WTC11 (cell line): ENCODE results near the gene FHOD3. TPM values are rescaled to one million over a fixed set of nuclear protein-coding genes. Genes with fewer than 3 reads are reported as not detected.

ENCODE experiments used
- ATAC-seq: fragments of 200-7000 bp; cut with Tn5 transposase; 2 replicates; pipeline ENCODE4 v1.10.0; 2021; ENCODE audit warnings: mild to moderate bottlenecking, moderate library complexity
- CTCF ChIA-PET: fragments of 300-600 bp; sonication (Branson Sonifier 250); formaldehyde crosslinking; loops from one replicate; lab custom pipeline; 2021; ENCODE audit warnings: antibody characterized with exemption; lab: Charles Lee
- POLR2A ChIA-PET: fragments of 350-600 bp; sonication (Branson Sonifier 250); formaldehyde crosslinking; loops from one replicate; lab custom pipeline; 2021; ENCODE audit warnings: antibody characterized with exemption; lab: Charles Lee
- DNase-seq: peaks from one replicate; pipeline ENCODE4 v3.0.0; 2021; ENCODE audit warnings: low spot score
- H3K27ac Mint-ChIP-seq: 2 replicates; pipeline ENCODE4 v1.8.0; 2021; ENCODE audit warnings: mixed read lengths
- H3K27me3 Mint-ChIP-seq: 2 replicates; pipeline ENCODE4 v1.8.0; 2021; ENCODE audit warnings: low read depth, mild to moderate bottlenecking, moderate library complexity, mixed read lengths
- H3K36me3 Mint-ChIP-seq: 2 replicates; pipeline ENCODE4 v1.8.0; 2021; ENCODE audit warnings: mixed read lengths
- H3K4me1 Mint-ChIP-seq: 2 replicates; pipeline ENCODE4 v1.8.0; 2022; ENCODE audit warnings: mixed read lengths
- H3K4me3 Mint-ChIP-seq: 2 replicates; pipeline ENCODE4 v1.8.0; 2021; ENCODE audit warnings: mild to moderate bottlenecking, moderate library complexity, mixed read lengths
- H3K9me3 Mint-ChIP-seq: 2 replicates; pipeline ENCODE4 v1.8.0; 2021; ENCODE audit warnings: mixed read lengths
- EMX1 ChIP-seq: fragments of 250-450 bp; sonication (Bioruptor Pico); IDR thresholded peaks from 2 replicates; pipeline ENCODE4 v1.8.0; 2021; ENCODE audit warnings: mild to moderate bottlenecking
- FOXJ3 ChIP-seq: sonication (generic); formaldehyde crosslinking; IDR thresholded peaks from 2 replicates; pipeline ENCODE4 v1.9.0; 2021; ENCODE audit warnings: missing genetic modification reagents, mild to moderate bottlenecking, borderline replicate concordance
- FOXP1 ChIP-seq: sonication (generic); formaldehyde crosslinking; IDR thresholded peaks from 2 replicates; pipeline ENCODE4 v1.8.0; 2022; ENCODE audit warnings: missing genetic modification reagents, mild to moderate bottlenecking, moderate library complexity, borderline replicate concordance
- MXD4 ChIP-seq: fragments of 250-450 bp; sonication (Bioruptor Pico); IDR thresholded peaks from 2 replicates; pipeline ENCODE4 v1.8.0; 2021; ENCODE audit warnings: mild to moderate bottlenecking, moderate library complexity, borderline replicate concordance
- SMAD3 ChIP-seq: sonication (generic); formaldehyde crosslinking; IDR thresholded peaks from 2 replicates; pipeline ENCODE4 v1.8.0; 2022; ENCODE audit warnings: missing genetic modification reagents, mild to moderate bottlenecking, borderline replicate concordance
- SP1 ChIP-seq: sonication (generic); formaldehyde crosslinking; conservative IDR thresholded peaks from 2 replicates; pipeline ENCODE4 v1.8.1; 2022; ENCODE audit warnings: missing genetic modification reagents
- TEAD4 ChIP-seq: sonication (generic); formaldehyde crosslinking; IDR thresholded peaks from 2 replicates; pipeline ENCODE4 v1.8.0; 2022; ENCODE audit warnings: mild to moderate bottlenecking, missing genetic modification reagents
- TP53 ChIP-seq: sonication (generic); formaldehyde crosslinking; IDR thresholded peaks from 2 replicates; pipeline ENCODE4 v1.8.1; 2023; ENCODE audit warnings: mild to moderate bottlenecking, missing genetic modification reagents
- ZNF317 ChIP-seq: sonication (generic); formaldehyde crosslinking; IDR thresholded peaks from 2 replicates; pipeline ENCODE4 v1.8.1; 2023; ENCODE audit warnings: low read depth, mild to moderate bottlenecking, moderate library complexity, missing genetic modification reagents, borderline replicate concordance
- ZNF423 ChIP-seq: fragments of 250-450 bp; sonication (Bioruptor Pico); IDR thresholded peaks from 2 replicates; pipeline ENCODE4 v2.1.2; 2022; ENCODE audit warnings: mild to moderate bottlenecking, moderate library complexity
- ZNF671 ChIP-seq: fragments of 250-450 bp; sonication (Bioruptor Pico); IDR thresholded peaks from 2 replicates; pipeline ENCODE4 v1.8.0; 2021; ENCODE audit warnings: mild to moderate bottlenecking
- total RNA-seq: library from RNA; stranded (reverse); gene quantifications from 3 replicates; pipeline ENCODE4 v1.2.3, GENCODE V29; 2021
- TF ChIP-seq, protein P1 (sequence below): sonication (generic); formaldehyde crosslinking; IDR thresholded peaks from 2 replicates; pipeline ENCODE4 v1.8.1; 2022; ENCODE audit warnings: low read depth, mild to moderate bottlenecking, moderate library complexity, missing genetic modification reagents, borderline replicate concordance
- TF ChIP-seq, protein P2 (sequence below): fragments of 250-450 bp; sonication (Bioruptor Pico); IDR thresholded peaks from 2 replicates; pipeline ENCODE4 v1.9.0; 2021; ENCODE audit warnings: mild to moderate bottlenecking, borderline replicate concordance
- TF ChIP-seq, protein P3 (sequence below): fragments of 250-450 bp; sonication (Bioruptor Pico); IDR thresholded peaks from 2 replicates; pipeline ENCODE4 v1.8.0; 2021; ENCODE audit warnings: mild to moderate bottlenecking
- TF ChIP-seq, protein P4 (sequence below): sonication (generic); formaldehyde crosslinking; IDR thresholded peaks from 2 replicates; pipeline ENCODE4 v1.8.0; 2023; ENCODE audit warnings: missing genetic modification reagents
- TF ChIP-seq, protein P5 (sequence below): sonication (generic); formaldehyde crosslinking; conservative IDR thresholded peaks from 2 replicates; pipeline ENCODE4 v1.8.1; 2022; ENCODE audit warnings: mild to moderate bottlenecking, missing genetic modification reagents
- TF ChIP-seq, protein P6 (sequence below): sonication (generic); formaldehyde crosslinking; IDR thresholded peaks from 2 replicates; pipeline ENCODE4 v1.8.1; 2022; ENCODE audit warnings: missing genetic modification reagents, borderline replicate concordance
- TF ChIP-seq, protein P7 (sequence below): sonication (generic); formaldehyde crosslinking; IDR thresholded peaks from 2 replicates; pipeline ENCODE4 v1.8.0; 2023; ENCODE audit warnings: missing genetic modification reagents, mild to moderate bottlenecking, borderline replicate concordance
- TF ChIP-seq, protein P8 (sequence below): sonication (generic); formaldehyde crosslinking; IDR thresholded peaks from 2 replicates; pipeline ENCODE4 v1.8.1; 2023; ENCODE audit warnings: mild to moderate bottlenecking, missing genetic modification reagents, moderate library complexity

FHOD3 gene
- total RNA-seq, 1 experiment from 2014 or later = 3.8 TPM

DNA sequence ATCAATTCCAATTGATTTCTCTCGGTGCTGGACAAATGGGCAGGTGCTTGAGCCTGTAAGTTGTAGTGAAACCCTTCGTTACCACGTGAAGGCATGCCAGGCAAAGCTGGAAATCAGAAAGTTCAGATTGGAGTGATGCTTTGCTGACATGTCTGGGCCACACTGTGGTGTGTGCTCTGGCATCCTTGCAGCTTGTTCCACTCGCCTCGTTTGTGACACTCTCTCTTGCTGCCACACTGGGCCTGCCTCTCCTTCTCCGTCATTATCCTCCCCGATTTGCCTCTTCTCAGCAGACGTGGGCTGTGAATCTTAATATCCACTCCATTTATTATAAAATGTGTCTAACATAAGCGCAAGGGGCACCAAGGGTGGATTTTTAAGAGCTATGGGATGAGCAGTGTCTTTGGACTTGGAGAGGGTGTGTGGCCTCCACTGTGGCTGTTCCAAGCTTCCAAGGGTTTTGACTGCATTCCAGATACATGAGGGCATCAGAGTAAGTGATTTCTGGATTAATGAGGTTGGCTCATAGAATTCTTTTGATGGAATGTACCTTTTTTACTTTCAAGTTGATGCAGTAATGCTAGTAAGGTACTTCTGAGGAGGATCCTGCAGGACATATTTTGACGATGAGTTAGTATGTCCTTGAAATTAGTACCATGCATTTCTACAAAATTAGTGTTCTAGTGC is 292.5 kb downstream of the FHOD3 start:
- Mint-ChIP-seq H3K27me3 (peaks cover 3% of the 10 kb centered on the region; the same call in 1 of the 2 replicates), H3K9me3 (no peaks in the 10 kb centered on the region)

More for the DNA sequence above, 292.5 kb downstream of the FHOD3 start:
- no peak for ATAC-seq
- DNase-seq = no peak
- CTCF ChIA-PET = no interaction called here
- H3K4me3 Mint-ChIP-seq = no peak overlapping the region
- H3K4me1 Mint-ChIP-seq = peaks cover 17% of the 10 kb centered on the region
- TF ChIP-seq SP1 (CRISPR knock-in tag) = no peak
- no peak for TF ChIP-seq FOXP1
- TF ChIP-seq, protein P1, sequence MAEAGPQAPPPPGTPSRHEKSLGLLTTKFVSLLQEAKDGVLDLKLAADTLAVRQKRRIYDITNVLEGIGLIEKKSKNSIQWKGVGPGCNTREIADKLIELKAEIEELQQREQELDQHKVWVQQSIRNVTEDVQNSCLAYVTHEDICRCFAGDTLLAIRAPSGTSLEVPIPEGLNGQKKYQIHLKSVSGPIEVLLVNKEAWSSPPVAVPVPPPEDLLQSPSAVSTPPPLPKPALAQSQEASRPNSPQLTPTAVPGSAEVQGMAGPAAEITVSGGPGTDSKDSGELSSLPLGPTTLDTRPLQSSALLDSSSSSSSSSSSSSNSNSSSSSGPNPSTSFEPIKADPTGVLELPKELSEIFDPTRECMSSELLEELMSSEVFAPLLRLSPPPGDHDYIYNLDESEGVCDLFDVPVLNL = no peak
- TF ChIP-seq, protein P2, sequence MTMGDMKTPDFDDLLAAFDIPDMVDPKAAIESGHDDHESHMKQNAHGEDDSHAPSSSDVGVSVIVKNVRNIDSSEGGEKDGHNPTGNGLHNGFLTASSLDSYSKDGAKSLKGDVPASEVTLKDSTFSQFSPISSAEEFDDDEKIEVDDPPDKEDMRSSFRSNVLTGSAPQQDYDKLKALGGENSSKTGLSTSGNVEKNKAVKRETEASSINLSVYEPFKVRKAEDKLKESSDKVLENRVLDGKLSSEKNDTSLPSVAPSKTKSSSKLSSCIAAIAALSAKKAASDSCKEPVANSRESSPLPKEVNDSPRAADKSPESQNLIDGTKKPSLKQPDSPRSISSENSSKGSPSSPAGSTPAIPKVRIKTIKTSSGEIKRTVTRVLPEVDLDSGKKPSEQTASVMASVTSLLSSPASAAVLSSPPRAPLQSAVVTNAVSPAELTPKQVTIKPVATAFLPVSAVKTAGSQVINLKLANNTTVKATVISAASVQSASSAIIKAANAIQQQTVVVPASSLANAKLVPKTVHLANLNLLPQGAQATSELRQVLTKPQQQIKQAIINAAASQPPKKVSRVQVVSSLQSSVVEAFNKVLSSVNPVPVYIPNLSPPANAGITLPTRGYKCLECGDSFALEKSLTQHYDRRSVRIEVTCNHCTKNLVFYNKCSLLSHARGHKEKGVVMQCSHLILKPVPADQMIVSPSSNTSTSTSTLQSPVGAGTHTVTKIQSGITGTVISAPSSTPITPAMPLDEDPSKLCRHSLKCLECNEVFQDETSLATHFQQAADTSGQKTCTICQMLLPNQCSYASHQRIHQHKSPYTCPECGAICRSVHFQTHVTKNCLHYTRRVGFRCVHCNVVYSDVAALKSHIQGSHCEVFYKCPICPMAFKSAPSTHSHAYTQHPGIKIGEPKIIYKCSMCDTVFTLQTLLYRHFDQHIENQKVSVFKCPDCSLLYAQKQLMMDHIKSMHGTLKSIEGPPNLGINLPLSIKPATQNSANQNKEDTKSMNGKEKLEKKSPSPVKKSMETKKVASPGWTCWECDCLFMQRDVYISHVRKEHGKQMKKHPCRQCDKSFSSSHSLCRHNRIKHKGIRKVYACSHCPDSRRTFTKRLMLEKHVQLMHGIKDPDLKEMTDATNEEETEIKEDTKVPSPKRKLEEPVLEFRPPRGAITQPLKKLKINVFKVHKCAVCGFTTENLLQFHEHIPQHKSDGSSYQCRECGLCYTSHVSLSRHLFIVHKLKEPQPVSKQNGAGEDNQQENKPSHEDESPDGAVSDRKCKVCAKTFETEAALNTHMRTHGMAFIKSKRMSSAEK (CRISPR knock-in tag) = no peak
- no peak for TF ChIP-seq TEAD4 (CRISPR knock-in tag)
- TF ChIP-seq, protein P3, sequence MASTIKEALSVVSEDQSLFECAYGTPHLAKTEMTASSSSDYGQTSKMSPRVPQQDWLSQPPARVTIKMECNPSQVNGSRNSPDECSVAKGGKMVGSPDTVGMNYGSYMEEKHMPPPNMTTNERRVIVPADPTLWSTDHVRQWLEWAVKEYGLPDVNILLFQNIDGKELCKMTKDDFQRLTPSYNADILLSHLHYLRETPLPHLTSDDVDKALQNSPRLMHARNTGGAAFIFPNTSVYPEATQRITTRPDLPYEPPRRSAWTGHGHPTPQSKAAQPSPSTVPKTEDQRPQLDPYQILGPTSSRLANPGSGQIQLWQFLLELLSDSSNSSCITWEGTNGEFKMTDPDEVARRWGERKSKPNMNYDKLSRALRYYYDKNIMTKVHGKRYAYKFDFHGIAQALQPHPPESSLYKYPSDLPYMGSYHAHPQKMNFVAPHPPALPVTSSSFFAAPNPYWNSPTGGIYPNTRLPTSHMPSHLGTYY (CRISPR knock-in tag) = no peak
- no peak for TF ChIP-seq ZNF671
- TF ChIP-seq SMAD3 (CRISPR knock-in tag) = no peak
- no peak for TF ChIP-seq ZNF423 (CRISPR knock-in tag)
- TF ChIP-seq, protein P4, sequence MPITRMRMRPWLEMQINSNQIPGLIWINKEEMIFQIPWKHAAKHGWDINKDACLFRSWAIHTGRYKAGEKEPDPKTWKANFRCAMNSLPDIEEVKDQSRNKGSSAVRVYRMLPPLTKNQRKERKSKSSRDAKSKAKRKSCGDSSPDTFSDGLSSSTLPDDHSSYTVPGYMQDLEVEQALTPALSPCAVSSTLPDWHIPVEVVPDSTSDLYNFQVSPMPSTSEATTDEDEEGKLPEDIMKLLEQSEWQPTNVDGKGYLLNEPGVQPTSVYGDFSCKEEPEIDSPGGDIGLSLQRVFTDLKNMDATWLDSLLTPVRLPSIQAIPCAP = no peak
- TF ChIP-seq TP53 (CRISPR knock-in tag) = no peak
- TF ChIP-seq, protein P5, sequence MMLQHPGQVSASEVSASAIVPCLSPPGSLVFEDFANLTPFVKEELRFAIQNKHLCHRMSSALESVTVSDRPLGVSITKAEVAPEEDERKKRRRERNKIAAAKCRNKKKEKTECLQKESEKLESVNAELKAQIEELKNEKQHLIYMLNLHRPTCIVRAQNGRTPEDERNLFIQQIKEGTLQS (CRISPR knock-in tag) = no peak
- no peak for TF ChIP-seq FOXJ3
- TF ChIP-seq, protein P6, sequence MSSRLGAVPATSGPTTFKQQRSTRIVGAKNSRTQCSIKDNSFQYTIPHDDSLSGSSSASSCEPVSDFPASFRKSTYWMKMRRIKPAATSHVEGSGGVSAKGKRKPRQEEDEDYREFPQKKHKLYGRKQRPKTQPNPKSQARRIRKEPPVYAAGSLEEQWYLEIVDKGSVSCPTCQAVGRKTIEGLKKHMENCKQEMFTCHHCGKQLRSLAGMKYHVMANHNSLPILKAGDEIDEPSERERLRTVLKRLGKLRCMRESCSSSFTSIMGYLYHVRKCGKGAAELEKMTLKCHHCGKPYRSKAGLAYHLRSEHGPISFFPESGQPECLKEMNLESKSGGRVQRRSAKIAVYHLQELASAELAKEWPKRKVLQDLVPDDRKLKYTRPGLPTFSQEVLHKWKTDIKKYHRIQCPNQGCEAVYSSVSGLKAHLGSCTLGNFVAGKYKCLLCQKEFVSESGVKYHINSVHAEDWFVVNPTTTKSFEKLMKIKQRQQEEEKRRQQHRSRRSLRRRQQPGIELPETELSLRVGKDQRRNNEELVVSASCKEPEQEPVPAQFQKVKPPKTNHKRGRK (CRISPR knock-in tag) = no peak
- TF ChIP-seq, protein P7, sequence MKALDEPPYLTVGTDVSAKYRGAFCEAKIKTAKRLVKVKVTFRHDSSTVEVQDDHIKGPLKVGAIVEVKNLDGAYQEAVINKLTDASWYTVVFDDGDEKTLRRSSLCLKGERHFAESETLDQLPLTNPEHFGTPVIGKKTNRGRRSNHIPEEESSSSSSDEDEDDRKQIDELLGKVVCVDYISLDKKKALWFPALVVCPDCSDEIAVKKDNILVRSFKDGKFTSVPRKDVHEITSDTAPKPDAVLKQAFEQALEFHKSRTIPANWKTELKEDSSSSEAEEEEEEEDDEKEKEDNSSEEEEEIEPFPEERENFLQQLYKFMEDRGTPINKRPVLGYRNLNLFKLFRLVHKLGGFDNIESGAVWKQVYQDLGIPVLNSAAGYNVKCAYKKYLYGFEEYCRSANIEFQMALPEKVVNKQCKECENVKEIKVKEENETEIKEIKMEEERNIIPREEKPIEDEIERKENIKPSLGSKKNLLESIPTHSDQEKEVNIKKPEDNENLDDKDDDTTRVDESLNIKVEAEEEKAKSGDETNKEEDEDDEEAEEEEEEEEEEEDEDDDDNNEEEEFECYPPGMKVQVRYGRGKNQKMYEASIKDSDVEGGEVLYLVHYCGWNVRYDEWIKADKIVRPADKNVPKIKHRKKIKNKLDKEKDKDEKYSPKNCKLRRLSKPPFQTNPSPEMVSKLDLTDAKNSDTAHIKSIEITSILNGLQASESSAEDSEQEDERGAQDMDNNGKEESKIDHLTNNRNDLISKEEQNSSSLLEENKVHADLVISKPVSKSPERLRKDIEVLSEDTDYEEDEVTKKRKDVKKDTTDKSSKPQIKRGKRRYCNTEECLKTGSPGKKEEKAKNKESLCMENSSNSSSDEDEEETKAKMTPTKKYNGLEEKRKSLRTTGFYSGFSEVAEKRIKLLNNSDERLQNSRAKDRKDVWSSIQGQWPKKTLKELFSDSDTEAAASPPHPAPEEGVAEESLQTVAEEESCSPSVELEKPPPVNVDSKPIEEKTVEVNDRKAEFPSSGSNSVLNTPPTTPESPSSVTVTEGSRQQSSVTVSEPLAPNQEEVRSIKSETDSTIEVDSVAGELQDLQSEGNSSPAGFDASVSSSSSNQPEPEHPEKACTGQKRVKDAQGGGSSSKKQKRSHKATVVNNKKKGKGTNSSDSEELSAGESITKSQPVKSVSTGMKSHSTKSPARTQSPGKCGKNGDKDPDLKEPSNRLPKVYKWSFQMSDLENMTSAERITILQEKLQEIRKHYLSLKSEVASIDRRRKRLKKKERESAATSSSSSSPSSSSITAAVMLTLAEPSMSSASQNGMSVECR (CRISPR knock-in tag) = no peak
- TF ChIP-seq, protein P8, sequence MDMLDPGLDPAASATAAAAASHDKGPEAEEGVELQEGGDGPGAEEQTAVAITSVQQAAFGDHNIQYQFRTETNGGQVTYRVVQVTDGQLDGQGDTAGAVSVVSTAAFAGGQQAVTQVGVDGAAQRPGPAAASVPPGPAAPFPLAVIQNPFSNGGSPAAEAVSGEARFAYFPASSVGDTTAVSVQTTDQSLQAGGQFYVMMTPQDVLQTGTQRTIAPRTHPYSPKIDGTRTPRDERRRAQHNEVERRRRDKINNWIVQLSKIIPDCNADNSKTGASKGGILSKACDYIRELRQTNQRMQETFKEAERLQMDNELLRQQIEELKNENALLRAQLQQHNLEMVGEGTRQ (CRISPR knock-in tag) = no peak
- no peak for TF ChIP-seq MXD4 (CRISPR knock-in tag)
- TF ChIP-seq ZNF317 = no peak
- TF ChIP-seq EMX1 (CRISPR knock-in tag) = no peak
- TF ChIP-seq, all 79 proteins: peak for 0
- POLR2A ChIA-PET = no interaction called here
- Mint-ChIP-seq H3K27ac (no peak overlapping the region), H3K36me3 (no peaks in the 10 kb centered on the region)
